H9 (cell line): ENCODE measurements around the gene UBE4B. TPM values are rescaled to one million over a fixed set of nuclear protein-coding genes. Genes with fewer than 3 reads are reported as not detected.

Experiments
- DNase-seq: peaks from one replicate; pipeline ENCODE4 v3.0.0-alpha.2; 2017
- H2AFZ ChIP-seq: one replicate; pipeline ENCODE4 v1.6.1; 2013; ENCODE audit warnings: mild to moderate bottlenecking, low read length, control low read depth, moderate library complexity
- H2AK5ac ChIP-seq: 2 replicates; pipeline ENCODE4 v1.6.1; 2013; ENCODE audit warnings: low read length, control low read depth, mixed read lengths; ENCODE audit not compliant: insufficient read length
- H2BK120ac ChIP-seq: one replicate; pipeline ENCODE4 v1.6.1; 2013; ENCODE audit warnings: low read depth, mild to moderate bottlenecking, low read length, control low read depth, inconsistent platforms; ENCODE audit not compliant: poor library complexity, severe bottlenecking
- H2BK12ac ChIP-seq: 2 replicates; pipeline ENCODE4 v1.6.1; 2013; ENCODE audit warnings: low read length, control low read depth, mixed read lengths, low read depth; ENCODE audit not compliant: insufficient read length
- H2BK15ac ChIP-seq: 2 replicates; pipeline ENCODE4 v1.6.1; 2013; ENCODE audit warnings: low read depth, low read length, control low read depth
- H2BK20ac ChIP-seq: one replicate; pipeline ENCODE4 v1.6.1; 2013; ENCODE audit warnings: low read depth, mild to moderate bottlenecking, low read length, control low read depth, inconsistent platforms; ENCODE audit not compliant: poor library complexity, severe bottlenecking
- H2BK5ac ChIP-seq: 2 replicates; pipeline ENCODE4 v1.6.1; 2013; ENCODE audit warnings: low read length, control low read depth, mixed read lengths; ENCODE audit not compliant: insufficient read length
- H3K14ac ChIP-seq: 2 replicates; pipeline ENCODE4 v1.6.1; 2013; ENCODE audit warnings: low read length, control low read depth; ENCODE audit not compliant: insufficient read depth
- H3K18ac ChIP-seq: 2 replicates; pipeline ENCODE4 v1.6.1; 2013; ENCODE audit warnings: low read depth, mild to moderate bottlenecking, mixed read lengths, low read length, control low read depth; ENCODE audit not compliant: insufficient read length
- H3K23ac ChIP-seq: 2 replicates; pipeline ENCODE4 v1.6.1; 2013; ENCODE audit warnings: low read length, control low read depth, mixed read lengths, low read depth; ENCODE audit not compliant: insufficient read length
- H3K23me2 ChIP-seq: 2 replicates; pipeline ENCODE4 v1.6.1; 2013; ENCODE audit warnings: low read depth, mild to moderate bottlenecking, mixed read lengths, low read length, control low read depth; ENCODE audit not compliant: insufficient read length, poor library complexity, severe bottlenecking
- H3K27ac ChIP-seq: 2 replicates; pipeline ENCODE4 v1.5.1; 2013; ENCODE audit warnings: low read length, control low read depth, mixed read lengths, low read depth; ENCODE audit not compliant: insufficient read length
- H3K27me3 ChIP-seq: 2 replicates; pipeline ENCODE4 v1.6.1; 2013; ENCODE audit warnings: low read length, control low read depth, inconsistent platforms; ENCODE audit not compliant: insufficient read depth
- H3K4ac ChIP-seq: 2 replicates; pipeline ENCODE4 v1.6.1; 2013; ENCODE audit warnings: low read depth, mild to moderate bottlenecking, control low read depth, inconsistent platforms, low read length, moderate library complexity
- H3K4me1 ChIP-seq: 2 replicates; pipeline ENCODE4 v1.6.1; 2013; ENCODE audit warnings: low read length, control low read depth, inconsistent platforms; ENCODE audit not compliant: insufficient read depth
- H3K4me2 ChIP-seq: 2 replicates; pipeline ENCODE4 v1.6.1; 2013; ENCODE audit warnings: low read length, control low read depth, mixed read lengths; ENCODE audit not compliant: insufficient read length, insufficient read depth
- H3K56ac ChIP-seq: 2 replicates; pipeline ENCODE4 v1.6.1; 2013; ENCODE audit warnings: low read depth, mild to moderate bottlenecking, mixed read lengths, low read length, control low read depth; ENCODE audit not compliant: insufficient read length
- H3K79me1 ChIP-seq: 2 replicates; pipeline ENCODE4 v1.6.1; 2013; ENCODE audit warnings: low read depth, mild to moderate bottlenecking, moderate library complexity, low read length, control low read depth, inconsistent platforms; ENCODE audit not compliant: insufficient read depth, poor library complexity, severe bottlenecking
- H3K79me2 ChIP-seq: 2 replicates; pipeline ENCODE4 v1.6.1; 2013; ENCODE audit warnings: low read length, control low read depth, inconsistent platforms; ENCODE audit not compliant: insufficient read depth
- H3K9ac ChIP-seq: 2 replicates; pipeline ENCODE4 v1.6.1; 2013; ENCODE audit warnings: low read length, control low read depth, mixed read lengths; ENCODE audit not compliant: insufficient read length; ENCODE audit errors: extremely low read depth
- H3K9me3 ChIP-seq: one replicate; pipeline ENCODE4 v1.6.1; 2013; ENCODE audit warnings: low read depth, low read length, inconsistent platforms; ENCODE audit not compliant: control insufficient read depth
- H3T11ph ChIP-seq: one replicate; pipeline ENCODE4 v1.6.1; 2013; ENCODE audit warnings: mild to moderate bottlenecking, low read length, control low read depth, inconsistent platforms
- H4K20me1 ChIP-seq: one replicate; pipeline ENCODE4 v1.6.1; 2013; ENCODE audit not compliant: control insufficient read depth, insufficient read length, insufficient read depth
- H4K5ac ChIP-seq: 2 replicates; pipeline ENCODE4 v1.6.1; 2013; ENCODE audit warnings: low read depth, mild to moderate bottlenecking, mixed read lengths, low read length, control low read depth; ENCODE audit not compliant: insufficient read length
- H4K8ac ChIP-seq: replicated peaks from 2 replicates; pipeline ENCODE4 v1.6.1; 2013; ENCODE audit warnings: low read length, control low read depth, mixed read lengths, low read depth; ENCODE audit not compliant: insufficient read length
- H4K91ac ChIP-seq: 2 replicates; pipeline ENCODE4 v1.6.1; 2013; ENCODE audit warnings: low read depth, mild to moderate bottlenecking, moderate library complexity, mixed read lengths, low read length, control low read depth; ENCODE audit not compliant: insufficient read length
- H3K27ac Mint-ChIP-seq, 3 experiments: 2 replicates in 2 of 3; 3 replicates in 1 of 3; pipeline ENCODE4 v1.8.0; 2020 to 2021; ENCODE audit warnings: mixed read lengths in 3 of 3, mild to moderate bottlenecking in 1 of 3, moderate library complexity in 1 of 3
- H3K27me3 Mint-ChIP-seq: 2 replicates; pipeline ENCODE4 v1.8.0; 2021; ENCODE audit warnings: low read depth, mild to moderate bottlenecking, moderate library complexity, mixed read lengths
- H3K36me3 Mint-ChIP-seq, 3 experiments: 2 replicates in 2 of 3; 3 replicates in 1 of 3; pipeline ENCODE4 v1.8.0; 2020 to 2021; ENCODE audit warnings: low read depth in 3 of 3, mixed read lengths in 3 of 3; ENCODE audit not compliant: insufficient read depth in 1 of 3
- H3K4me1 Mint-ChIP-seq, 2 experiments: 2 replicates each; pipeline ENCODE4 v1.8.0; 2020; ENCODE audit warnings: mixed read lengths in 2 of 2
- H3K4me3 Mint-ChIP-seq, 2 experiments: 2 replicates in 1 of 2; 3 replicates in 1 of 2; pipeline ENCODE4 v1.8.0; 2020 to 2021; ENCODE audit warnings: mild to moderate bottlenecking in 2 of 2, mixed read lengths in 2 of 2, moderate library complexity in 1 of 2
- H3K9me3 Mint-ChIP-seq, 2 experiments: 2 replicates in 1 of 2; 3 replicates in 1 of 2; pipeline ENCODE4 v1.8.0; 2020; ENCODE audit warnings: mild to moderate bottlenecking in 2 of 2, mixed read lengths in 2 of 2, moderate library complexity in 1 of 2
- WGBS: extraction: QIAGEN DNeasy Blood & Tissue Kit; methylation state at CpG from one replicate; pipeline ENCODE4 v1.1.7; 2013; ENCODE audit warnings: missing lambda C conversion rate, low lambda C conversion rate, mixed read lengths; ENCODE audit not compliant: insufficient read length; ENCODE audit errors: extremely low coverage; 5-methylcytosine and 5-hydroxymethylcytosine counted together
- total RNA-seq: library from RNA; stranded (reverse); gene quantifications from 2 replicates; pipeline ENCODE4 v1.2.1, GENCODE V29; 2021
- TF ChIP-seq, protein P1 (sequence below): fragments of 200-600 bp; sonication (generic); conservative IDR thresholded peaks from 3 replicates; pipeline ENCODE4 v1.8.0; 2021; ENCODE audit warnings: antibody characterized with exemption, mild to moderate bottlenecking

The UBE4B gene
- total RNA-seq, 1 experiment from 2014 or later = 67.6 TPM

DNA sequence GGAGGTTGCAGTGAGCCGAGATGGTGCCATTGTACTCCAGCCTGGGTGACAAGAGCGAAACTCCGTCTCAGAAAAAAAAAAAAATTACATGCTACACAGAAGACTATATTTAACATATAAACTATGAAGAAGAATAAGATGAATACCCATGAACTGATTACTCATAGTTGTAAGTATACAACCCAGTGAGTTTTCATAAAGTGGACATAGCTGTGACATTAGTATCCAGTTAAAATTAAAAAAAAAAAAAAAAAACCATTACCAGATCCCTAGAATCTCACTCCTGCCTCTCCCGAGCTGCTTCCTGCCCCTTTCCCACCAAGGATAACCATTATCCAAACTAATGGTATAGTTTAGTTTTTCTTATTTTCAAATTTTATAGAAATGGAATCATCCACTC is 37.4 kb downstream of the UBE4B start:
- Histone ChIP-seq H3K27ac (no peak overlapping the region), H3K23me2 (no peaks in the 10 kb centered on the region), H2BK5ac (no peak overlapping the region), H3K23ac (no peak overlapping the region), H2BK12ac (no peak overlapping the region), H2BK15ac (no peak overlapping the region), H3K79me2 (no peaks in the 10 kb centered on the region), H2BK120ac (no peak overlapping the region), H3K14ac (no peak overlapping the region), H3K4ac (no peak overlapping the region), H3K9ac (no peak overlapping the region), H2AFZ (no peak overlapping the region), H2BK20ac (no peak overlapping the region), H3K79me1 (no peaks in the 10 kb centered on the region), H3K9me3 (no peaks in the 10 kb centered on the region), H3K27me3 (no peaks in the 10 kb centered on the region), H3K4me2 (no peak overlapping the region), H3K4me1 (no peaks in the 10 kb centered on the region; the same call in 1 of the 2 replicates), H3T11ph (no peak overlapping the region), H4K91ac (no peak overlapping the region), H3K56ac (no peak overlapping the region), H2AK5ac (no peak overlapping the region), H4K5ac (no peak overlapping the region), H3K18ac (no peak overlapping the region), H4K8ac (no peak overlapping the region), H4K20me1 (no peaks in the 10 kb centered on the region)
- Mint-ChIP-seq H3K9me3 (no peaks in the 10 kb centered on the region), H3K27ac (no peak overlapping the region; a peak in 1 of 7 replicates), H3K4me3 (no peak overlapping the region), H3K4me1 (peaks cover 27% of the 10 kb centered on the region in 2 experiments), H3K27me3 (no peaks in the 10 kb centered on the region; the same call in 1 of the 2 replicates), H3K36me3 (peaks cover 3 to 4% (median 3%) of the 10 kb centered on the region in 3 experiments; a peak in 3 of 7 replicates)
- no peak for DNase-seq
- TF ChIP-seq, protein P1, sequence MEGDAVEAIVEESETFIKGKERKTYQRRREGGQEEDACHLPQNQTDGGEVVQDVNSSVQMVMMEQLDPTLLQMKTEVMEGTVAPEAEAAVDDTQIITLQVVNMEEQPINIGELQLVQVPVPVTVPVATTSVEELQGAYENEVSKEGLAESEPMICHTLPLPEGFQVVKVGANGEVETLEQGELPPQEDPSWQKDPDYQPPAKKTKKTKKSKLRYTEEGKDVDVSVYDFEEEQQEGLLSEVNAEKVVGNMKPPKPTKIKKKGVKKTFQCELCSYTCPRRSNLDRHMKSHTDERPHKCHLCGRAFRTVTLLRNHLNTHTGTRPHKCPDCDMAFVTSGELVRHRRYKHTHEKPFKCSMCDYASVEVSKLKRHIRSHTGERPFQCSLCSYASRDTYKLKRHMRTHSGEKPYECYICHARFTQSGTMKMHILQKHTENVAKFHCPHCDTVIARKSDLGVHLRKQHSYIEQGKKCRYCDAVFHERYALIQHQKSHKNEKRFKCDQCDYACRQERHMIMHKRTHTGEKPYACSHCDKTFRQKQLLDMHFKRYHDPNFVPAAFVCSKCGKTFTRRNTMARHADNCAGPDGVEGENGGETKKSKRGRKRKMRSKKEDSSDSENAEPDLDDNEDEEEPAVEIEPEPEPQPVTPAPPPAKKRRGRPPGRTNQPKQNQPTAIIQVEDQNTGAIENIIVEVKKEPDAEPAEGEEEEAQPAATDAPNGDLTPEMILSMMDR = no peak
- WGBS = no CpG with 5 or more reads among the region's 4 CpGs
